Testis (tissue), 2 donors: ENCODE data around the gene MTFMT.

Experiments
- POLR2A ChIP-seq: fragments of 450-650 bp; IDR thresholded peaks from one replicate; pipeline ENCODE4 v1.6.1; 2017; ENCODE audit warnings: antibody characterized with exemption, mild to moderate bottlenecking, moderate library complexity
- TF ChIP-seq, protein P1 (sequence below), 3 experiments: fragments of 450-650 bp in 2 of 3; fragments of 200-600 bp in 1 of 3; sonication (generic) in 1 of 3; IDR thresholded peaks; one replicate each; pipeline ENCODE4 v1.5.1; 2016 to 2019; ENCODE audit warnings: antibody characterized with exemption in 3 of 3, mild to moderate bottlenecking in 2 of 3, moderate library complexity in 1 of 3

DNA sequence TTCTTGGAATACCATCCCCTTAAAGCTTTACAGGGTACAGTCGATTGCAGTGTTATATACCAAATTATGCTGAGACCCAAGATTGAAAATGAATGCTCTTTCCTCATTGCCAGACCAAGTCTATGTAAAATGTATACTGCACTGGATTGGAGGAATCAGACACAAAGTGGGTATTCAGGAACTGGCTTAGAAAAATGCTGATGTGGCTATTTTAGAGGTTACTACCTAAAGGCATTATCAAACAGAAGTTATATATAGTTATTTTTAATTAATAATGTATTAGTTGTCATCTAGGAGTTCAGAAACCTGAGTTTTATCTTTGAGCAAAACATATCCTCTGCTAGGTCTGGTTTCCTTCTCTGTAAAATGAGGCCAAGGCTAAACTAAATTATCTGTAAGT, 36.1 kb downstream of the MTFMT start:
- TF ChIP-seq, protein P1, sequence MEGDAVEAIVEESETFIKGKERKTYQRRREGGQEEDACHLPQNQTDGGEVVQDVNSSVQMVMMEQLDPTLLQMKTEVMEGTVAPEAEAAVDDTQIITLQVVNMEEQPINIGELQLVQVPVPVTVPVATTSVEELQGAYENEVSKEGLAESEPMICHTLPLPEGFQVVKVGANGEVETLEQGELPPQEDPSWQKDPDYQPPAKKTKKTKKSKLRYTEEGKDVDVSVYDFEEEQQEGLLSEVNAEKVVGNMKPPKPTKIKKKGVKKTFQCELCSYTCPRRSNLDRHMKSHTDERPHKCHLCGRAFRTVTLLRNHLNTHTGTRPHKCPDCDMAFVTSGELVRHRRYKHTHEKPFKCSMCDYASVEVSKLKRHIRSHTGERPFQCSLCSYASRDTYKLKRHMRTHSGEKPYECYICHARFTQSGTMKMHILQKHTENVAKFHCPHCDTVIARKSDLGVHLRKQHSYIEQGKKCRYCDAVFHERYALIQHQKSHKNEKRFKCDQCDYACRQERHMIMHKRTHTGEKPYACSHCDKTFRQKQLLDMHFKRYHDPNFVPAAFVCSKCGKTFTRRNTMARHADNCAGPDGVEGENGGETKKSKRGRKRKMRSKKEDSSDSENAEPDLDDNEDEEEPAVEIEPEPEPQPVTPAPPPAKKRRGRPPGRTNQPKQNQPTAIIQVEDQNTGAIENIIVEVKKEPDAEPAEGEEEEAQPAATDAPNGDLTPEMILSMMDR (IDR thresholded peaks at IDR 0.05): no peak
- no peak for TF ChIP-seq POLR2A
